HG03175 (cell line): ENCODE results near the gene RDH11.
A peak's percentile ranks its signal among the peaks of the same experiment; 100 is the strongest.
"Not testable (repeated sequence)": the region's sequence is repeated elsewhere in the genome, so short reads cannot be mapped to it uniquely, and the experiment has no call there.

Experiments used
- ATAC-seq: cut with Tn5 transposase; IDR thresholded peaks from one replicate; pipeline ENCODE4 v1.9.1; 2021; ENCODE audit warnings: mild to moderate bottlenecking, moderate library complexity; ENCODE audit not compliant: unreplicated experiment

RDH11 gene

DNA sequence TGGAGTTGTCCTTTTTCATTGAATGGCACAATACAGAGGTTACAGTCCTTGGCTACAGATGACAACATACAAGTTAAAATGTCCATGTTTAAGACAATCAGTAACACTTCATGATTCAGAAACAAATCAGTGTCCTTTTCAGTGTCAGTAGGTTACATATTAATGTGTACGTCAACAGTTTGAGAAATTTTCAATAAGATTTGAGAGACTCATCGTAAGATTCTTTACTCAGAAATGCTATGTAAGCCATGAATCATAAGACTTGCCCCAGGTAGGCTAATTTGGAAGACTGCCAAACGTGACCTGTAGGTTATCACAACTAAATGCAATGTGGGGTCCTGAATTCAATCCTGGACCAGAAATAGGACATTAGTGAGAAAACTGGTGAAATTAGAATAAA lies 9.6 kb upstream of the RDH11 start:
- no peak for ATAC-seq

DNA sequence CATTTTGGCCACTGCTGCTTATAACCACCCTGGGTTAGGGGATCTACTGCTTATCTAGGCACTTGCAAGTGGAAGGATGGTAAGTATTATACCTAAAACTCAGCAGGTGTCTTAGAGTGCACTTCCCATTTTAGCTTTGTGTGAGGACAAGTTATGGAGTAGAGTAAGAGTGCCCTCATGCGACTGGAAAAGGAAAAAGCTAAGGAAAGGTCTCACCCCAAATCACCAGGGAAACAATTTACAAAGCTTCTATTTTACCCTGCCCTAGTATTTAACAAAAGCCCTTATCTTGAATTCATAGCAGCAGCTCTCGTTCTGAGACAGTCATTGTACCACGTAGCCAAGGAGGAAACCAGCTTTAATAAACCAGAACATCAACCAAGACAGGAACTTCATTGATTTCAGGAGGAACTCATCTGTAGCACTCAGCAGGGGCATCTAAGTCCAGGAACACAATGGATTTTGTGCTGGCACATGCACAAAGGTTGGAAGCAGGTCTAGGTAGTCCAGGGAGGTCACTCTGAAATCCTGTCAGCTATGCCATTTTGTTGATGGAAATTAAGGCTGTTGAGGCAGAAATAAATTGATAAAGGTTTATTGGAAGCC lies 9.0 kb upstream of the RDH11 start:
- ATAC-seq, result no peak

DNA sequence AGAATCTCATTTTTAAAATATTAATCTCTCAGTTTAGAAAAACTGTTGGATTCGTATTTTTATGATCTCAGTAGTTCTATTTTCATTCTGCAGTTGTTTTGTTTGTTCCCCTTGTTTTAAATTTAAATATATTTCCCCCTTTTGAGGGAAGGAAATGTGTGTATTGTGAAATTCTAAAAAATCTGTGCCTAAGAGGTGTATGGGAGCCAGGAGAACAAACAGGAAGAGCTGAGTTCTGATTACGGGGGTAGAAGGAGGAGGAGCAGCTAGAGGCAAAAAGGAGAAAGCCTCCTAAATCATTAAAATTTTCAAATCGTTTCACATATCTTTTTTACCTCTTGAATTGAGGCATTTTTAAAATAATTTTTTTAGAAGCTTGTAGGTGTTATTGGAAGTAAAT lies 8.4 kb upstream of the RDH11 start:
- no peak for ATAC-seq

DNA sequence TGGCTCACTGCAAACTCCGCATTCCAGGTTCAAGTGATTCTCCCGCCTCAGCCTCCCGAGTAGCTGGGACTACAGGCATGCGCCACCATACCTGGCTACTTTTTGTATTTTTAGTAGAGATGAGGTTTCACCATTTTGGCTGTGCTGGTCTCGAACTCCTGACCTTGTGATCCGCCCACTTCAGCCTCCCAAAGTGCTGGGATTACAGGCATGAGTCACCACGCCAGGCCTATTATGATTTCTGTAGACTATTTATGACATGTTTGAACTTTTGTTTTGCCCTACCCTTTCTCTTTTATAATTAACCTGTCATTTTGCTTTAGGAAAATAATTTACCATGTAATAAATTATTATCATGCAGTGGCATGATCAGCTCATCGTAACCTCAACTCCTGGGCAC lies 5.9 kb upstream of the RDH11 start, which contains the start of gene RDH12:
Gene RDH12, plus strand, starts transcription at position 395 of the 400 bp plus-strand sequence. CDS start 20,757 bp downstream, outside the sequence.
- ATAC-seq, result not testable (repeated sequence)

DNA sequence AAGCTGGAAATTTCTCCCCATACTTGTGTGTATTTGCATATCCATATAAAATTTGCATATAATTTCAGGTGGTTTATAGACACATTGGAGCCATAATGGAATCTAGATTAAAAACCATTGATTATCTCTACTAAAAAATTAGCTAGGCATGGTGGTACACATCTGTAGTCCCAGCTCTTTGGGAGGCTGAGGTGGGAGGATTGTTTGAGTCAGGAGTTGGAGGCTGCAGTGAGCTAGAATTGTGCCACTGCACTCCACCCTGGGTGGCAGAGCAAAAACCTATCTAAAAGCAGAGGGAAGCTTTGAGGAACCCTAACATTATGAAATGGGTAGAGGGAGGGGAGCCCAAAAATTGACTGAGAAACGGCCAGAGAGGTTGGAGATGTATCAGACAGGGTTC lies 2.6 kb upstream of the RDH11 start:
- no peak for ATAC-seq

DNA sequence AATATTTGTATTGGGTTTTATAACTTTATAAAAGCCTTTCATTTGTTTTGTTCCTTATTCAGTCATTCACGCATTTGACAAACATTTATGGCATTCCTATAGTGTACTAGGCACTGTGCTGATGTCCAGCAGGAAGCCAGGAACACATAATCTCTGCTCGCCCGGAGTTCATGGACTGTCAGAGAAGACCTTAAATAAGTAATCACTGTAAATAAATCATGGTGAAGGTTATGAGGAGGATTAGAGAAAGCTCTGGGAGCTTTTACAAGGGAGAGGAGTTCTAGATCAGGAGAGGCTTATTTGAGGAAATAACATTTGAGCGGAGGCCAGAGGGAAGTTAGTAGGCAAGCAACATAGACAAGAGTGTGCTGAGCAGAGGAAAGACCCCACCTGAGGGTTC lies 1.4 kb upstream of the RDH11 start:
- no peak for ATAC-seq

DNA sequence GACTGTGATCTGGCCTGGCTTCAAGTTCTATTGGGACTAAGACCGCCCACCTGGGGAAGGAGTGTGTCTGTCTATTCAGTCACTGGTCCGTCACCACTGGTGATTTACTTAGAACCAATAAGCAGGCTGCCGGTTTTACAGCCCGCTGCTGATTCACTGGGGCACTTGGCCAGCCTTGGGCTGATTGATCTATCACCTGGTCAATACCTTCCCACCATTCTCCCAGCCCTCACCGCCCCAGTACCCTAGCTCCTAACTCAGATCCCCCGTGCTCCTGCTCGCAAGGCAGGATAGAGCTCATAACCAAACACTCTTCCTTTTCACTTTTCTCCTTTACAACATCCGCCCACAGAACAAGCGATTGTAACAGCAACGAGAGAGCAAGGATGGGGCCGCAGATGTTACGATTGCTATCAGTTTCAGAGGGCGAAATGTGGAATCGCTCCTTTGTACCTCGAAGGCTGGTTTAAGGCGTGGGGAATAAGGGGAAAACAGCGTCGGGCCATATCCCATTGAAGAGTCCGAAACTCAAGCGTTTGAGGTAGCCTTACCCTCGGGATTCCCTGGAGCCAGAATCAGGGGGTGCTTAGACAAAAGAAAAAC lies 672 bp downstream of the RDH11 start:
- ATAC-seq, result peak; percentile 93

DNA sequence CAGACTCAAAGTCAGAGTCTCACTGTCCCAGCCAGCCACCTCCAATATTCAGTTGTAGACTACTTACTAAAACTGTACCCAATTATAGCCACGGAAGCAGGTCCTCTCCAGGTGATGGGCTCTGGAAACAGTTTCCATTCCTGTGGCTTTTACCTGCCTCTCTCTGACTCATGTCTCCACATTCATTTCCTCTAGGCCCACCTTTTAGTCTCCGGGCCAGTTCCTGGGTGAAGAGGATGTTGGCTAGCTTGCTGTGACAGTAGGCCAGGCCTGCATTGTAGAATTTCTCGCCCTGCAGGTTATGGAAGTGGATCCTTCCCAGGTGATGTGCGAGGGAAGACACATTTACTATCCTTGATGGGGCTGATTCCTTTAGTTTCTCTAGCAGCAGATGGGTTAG lies 5.6 kb downstream of the RDH11 start:
- ATAC-seq, result no peak

DNA sequence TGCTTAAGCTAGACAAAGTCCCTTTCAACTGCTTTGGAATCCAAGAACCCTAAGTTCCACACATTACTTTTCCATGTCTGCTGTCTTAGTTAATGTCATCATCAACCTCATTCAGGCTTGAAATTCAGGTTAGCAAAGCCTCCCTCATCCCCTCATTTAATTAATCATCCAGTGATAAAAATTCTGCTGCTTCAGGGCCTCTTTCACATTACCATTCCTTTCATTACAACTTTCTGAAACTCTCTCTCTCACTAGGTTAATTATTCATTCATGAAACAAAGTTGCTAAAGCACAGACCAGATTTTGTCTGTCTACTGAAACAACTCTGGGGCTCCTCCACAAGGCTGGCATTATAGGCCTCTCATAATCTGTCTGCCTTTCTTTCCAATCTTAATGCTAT lies 11.7 kb downstream of the RDH11 start:
- no peak for ATAC-seq

DNA sequence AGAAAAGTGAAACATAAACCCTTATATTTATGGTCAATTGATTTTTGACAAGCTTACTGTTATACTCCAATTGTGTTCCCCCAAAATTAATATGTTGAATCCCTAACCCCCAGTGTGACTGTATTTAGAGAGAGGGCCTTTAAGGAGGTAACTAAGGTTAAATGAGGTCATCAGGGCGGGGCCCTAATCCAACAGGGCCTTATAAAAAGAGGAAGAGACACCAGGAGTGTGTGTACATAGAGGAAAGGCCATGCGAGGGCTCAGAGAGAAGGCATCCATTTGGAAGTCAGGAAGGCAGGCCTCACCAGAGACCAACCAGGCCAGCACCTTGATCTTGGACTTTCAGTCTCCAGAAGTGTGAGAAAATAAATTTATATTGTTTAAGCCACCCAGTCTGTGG lies 14.6 kb downstream of the RDH11 start:
- no peak for ATAC-seq

DNA sequence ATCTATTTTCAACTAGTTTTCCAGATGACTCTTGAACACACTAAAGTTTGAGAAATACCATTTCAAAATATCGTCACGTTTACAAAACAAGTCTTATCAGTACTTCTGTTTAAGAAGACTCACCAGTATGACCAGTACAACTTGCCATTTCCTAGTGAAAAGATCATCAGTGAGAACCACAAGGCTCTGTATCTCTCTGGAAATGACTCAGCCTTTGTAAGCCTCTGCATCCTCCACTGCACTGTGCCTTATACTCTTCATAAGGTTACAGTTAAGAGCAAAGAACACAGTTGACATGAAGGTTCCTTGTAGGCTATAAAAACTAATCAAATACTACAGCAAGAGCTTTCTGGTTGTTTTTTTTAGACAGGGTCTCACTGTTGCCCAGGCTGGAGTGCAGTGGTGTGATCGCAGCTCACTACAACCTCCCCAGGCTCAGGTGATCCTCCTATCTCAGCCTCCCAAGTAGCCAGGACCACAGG lies 15.4 kb downstream of the RDH11 start:
- peak; percentile 93 for ATAC-seq

DNA sequence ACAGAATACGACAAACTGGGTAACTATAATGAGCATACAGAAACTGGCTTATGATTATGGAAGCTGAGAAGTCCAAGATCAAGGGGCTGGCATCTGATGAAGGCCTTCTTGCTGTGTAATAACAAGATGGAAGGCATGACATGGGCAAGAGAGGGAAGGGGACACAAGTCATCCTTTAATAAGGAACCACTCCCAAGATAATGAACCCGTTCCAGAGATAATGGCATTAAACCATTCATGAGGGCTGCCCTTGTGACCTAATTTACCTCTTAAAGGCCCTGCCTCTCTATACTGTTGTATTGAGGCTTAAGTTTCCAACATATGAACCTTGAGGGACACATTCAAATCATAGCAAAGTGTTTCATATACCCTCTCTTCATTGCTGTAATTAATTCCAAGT lies 16.6 kb downstream of the RDH11 start:
- ATAC-seq, result no peak

DNA sequence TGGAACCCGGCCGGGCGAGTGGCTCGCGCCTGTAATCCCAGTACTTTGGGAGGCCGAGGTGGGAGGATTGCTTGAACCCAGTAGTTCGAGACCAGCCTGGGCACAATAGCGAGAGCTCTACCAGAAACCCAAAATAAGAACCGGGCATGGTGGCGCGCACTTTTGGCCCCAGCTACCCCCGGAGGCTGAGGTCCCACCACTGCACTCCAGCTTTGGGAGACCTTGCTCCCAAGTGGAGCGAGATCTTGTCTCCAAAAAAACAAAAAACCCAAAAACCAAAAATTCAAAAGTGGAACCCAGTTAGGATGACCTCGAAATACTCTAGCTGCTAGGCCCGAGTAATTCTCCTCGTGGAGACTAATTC lies 20.4 kb downstream of the RDH11 start:
- ATAC-seq, result no peak

DNA sequence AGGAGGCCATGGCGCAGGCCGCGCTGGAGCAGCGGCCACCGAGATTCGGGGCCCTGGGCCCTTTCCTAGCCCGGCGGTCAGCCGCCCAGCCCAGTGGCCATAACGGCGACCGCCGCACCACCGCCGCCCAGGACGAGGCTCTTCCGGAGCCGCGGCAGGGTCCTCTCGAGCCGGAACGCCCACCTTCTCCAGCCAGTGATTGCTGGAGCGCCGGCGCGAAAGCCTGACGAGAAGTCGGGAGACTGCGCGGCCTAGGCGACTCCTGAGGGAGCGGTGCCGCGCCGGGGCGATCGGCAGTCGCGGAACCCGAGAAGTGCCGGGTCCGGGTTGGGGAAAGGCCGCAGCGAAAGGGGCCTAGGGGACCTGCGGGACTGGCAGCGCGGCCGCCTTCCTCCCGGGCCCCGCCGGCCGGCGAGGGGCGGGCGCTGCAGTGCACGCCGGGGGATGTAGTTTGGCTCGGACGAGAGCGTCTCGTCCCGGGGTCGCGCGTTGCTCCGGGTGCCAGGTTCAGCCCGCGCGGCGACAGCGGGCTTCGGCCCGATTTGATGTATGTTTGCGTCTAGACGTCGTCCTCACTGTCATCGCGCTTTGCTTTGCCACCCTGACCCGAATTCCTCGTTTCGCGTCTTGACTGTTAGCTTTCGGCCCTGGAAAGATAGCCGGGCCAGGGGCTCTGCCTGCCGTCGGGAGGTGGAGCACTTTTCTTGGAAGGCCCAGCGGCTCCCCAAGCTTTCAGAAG lies 20.9 kb downstream of the RDH11 start, which contains the start of gene VTI1B:
Gene VTI1B, minus strand, starts transcription at position 153 of the 739 bp plus-strand sequence. Its CDS starts 143 bp downstream, at position 10.
- ATAC-seq, result peak; percentile 87

DNA sequence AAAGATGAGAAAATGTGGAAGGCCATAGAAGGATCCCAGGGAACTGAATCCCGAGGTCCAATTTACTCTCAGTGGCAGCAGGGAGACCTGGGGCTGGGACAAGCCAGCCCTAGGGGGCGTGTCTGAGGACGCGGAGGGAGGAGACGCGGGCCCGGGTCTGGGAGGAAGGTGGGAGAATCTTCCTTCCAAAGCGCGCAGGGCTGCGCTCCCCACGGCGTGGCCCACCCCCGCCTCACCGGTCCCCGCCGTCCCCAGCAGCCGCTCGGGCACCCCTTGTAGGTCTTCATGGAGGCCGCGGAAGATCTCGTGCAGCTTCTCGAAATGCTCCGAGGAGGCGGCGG lies 21.5 kb downstream of the RDH11 start:
- peak; percentile 45 for ATAC-seq

DNA sequence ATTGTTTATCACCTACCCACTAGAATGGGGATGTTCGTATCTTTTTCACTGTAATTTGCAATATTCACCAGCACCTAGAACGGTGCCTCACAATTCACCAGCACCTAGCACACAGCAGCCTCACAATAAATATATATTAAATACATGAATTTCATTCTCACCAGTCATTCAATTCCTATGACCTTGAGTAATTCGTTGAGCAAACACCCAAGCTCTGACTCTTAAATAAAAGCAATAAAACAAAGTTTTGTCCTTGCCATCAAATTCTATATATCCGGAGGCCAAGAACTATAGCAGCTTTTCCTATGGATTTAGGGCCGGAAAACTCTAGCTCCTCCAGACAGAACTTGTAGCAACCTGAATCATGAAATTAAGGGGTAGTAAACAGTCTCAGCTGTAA lies 22.1 kb downstream of the RDH11 start:
- no peak for ATAC-seq

DNA sequence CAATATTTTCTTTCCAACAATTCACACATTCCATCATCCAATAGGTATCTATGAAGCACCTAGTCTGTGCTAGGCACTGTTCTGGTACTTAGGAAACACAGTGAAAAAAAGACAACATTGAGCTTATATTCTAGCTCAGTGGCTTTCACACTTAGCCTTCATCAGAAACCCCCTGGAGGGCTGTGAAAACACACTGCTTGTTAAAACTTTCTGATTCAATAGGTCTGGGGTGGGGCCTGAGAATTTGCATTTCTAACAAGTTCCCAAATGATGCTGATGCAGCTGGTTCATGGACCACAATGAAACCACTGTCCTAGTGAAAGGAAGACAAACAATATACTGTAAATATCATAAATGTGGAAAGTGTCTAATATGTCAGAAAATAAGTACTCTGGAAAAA lies 27.0 kb downstream of the RDH11 start:
- ATAC-seq, result no peak

DNA sequence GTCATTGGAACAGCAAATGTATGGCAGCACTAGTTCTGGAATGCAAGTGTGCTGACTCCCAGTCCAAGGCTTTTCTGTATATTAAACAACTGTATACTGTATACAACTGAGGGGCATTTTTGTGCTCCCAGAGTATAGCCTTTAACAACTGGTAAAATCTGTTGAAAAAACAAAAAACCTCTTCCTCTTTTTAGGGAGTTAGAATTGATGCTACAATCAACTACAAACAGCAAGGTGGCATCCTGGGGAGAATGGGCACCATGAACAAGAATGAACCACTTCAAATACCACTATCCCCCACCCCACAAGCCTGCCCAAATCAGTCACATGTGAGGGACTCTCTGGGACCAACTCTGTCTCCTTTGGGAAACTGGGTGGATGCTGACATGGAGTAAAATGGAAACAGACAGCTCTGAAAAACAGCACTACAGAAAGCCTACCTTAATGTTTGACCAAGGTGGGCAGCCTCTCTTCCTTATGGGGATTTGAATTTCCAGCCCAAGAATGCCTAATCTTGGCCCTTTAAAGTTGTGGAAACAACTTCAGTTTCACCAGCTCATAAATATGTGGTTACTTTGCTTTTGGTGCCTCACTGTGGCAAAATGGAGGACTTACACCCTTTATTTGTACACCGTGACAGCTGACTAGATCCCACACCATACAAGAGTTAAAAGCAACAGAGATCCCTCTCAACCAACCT lies 28.7 kb downstream of the RDH11 start:
- no peak for ATAC-seq

DNA sequence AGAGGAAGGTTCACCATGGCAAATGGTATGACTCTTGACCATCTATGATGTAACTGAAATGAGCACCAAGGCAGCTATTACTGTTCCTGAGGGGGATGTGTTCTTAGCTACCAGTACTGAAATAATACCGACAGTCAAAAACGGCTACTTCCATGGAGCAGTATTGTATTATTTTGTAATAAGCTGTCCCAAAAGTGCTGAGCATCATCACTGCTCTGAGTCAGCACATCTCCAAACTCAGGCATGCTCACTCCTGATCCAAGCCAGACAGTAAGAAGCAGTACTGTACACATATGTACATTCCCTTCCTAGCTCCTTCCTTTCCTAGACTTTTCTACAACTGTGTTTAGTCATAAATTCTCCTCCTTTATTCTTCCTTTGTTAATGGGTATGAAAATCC lies 29.7 kb downstream of the RDH11 start:
- ATAC-seq, result no peak

DNA sequence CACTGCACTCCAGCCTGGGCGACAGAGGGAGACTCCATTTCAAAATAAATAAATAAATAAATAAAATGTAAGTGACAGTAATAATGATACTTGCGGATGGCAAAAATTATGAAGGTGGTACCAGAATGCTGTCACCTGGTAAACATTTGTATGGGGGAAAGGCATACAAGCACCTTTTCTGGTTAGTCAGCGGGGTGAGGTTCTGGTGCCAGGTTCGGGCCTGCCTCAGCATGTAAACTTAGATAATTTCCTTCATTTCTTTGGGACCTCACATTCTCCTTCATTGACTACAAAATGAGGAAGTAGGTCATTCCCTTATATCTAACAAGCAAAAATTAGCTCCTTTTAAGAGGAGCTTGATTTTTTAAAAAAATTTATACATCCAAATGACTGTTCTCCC lies 31.9 kb downstream of the RDH11 start:
- no peak for ATAC-seq

DNA sequence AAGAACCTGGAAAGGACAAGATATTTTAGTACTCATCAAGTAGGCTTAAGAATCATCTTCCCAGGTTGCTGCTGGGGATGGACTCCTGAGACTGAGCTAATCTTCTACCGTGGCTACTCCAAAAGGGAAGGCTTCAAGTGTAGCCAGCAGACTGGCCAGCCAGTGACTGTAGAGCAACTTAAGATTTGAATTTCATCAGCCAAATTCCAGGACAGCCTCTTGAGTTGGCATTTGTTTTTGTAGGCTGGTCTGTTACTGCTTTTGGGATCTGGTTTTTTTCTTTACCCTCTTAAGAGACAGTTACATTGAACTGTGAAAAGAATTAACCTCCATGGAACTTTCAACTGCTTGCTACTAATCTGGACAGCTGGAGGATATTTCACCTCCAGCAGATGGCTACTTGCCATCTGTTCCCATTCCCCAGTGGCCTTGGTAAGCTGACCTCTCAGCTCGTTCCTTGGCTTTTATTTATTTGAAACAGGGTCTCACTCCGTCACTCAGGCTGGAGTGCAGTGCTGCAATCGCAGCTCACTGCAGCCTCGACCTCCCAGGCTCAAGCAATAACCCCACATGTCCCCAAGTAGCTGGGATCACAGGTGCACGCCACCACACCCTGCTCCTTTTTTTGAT lies 41.8 kb downstream of the RDH11 start:
- no peak for ATAC-seq
